ENCODE data around the gene YAE1. TPM values are rescaled to one million over a fixed set of nuclear protein-coding genes. Genes with fewer than 3 reads are reported as not detected.
"Not testable (repeated sequence)": the region's sequence is repeated elsewhere in the genome, so short reads cannot be mapped to it uniquely, and the experiment has no call there.

The YAE1 gene
- total RNA-seq, 2 donors from 2014 or later = 11.9 to 19.9 TPM

GRCh38 chr7:39536951-39537350 is 29.3 kb upstream of the YAE1 start:
- Histone ChIP-seq H3K9me3 (no peaks in the 10 kb centered on the region), H3K4me1 (ENCODE audit: control insufficient read depth in 1 of 2, low read depth in 2 of 2) (no peaks in the 10 kb centered on the region), H3K27me3 (replicated peaks; ENCODE audit: insufficient read depth) (no peaks in the 10 kb centered on the region), H3K27ac (no peak overlapping the region), H3K4me3 (no peak overlapping the region), H3K36me3 (no peaks in the 10 kb centered on the region)
- DNase-seq (ENCODE audit: low spot score) (no peak), ATAC-seq (ENCODE audit: insufficient number of reproducible peaks, low FRiP score, low read depth) (no peak)
- TF ChIP-seq CTCF (IDR thresholded peaks at IDR 0.05) = no peak

GRCh38 chr7:39539816-39540215 is 26.4 kb upstream of the YAE1 start:
- TF ChIP-seq CTCF (IDR thresholded peaks at IDR 0.05) = no peak
- Histone ChIP-seq H3K9me3 (no peaks in the 10 kb centered on the region), H3K27ac (no peak overlapping the region), H3K36me3 (no peaks in the 10 kb centered on the region), H3K27me3 (replicated peaks; ENCODE audit: insufficient read depth) (no peaks in the 10 kb centered on the region), H3K4me3 (no peak overlapping the region), H3K4me1 (ENCODE audit: control insufficient read depth in 1 of 2, low read depth in 2 of 2) (no peaks in the 10 kb centered on the region)
- ATAC-seq (ENCODE audit: insufficient number of reproducible peaks, low FRiP score, low read depth) = no peak
- DNase-seq (ENCODE audit: low spot score) = no peak

GRCh38 chr7:39540320-39540719 is 25.9 kb upstream of the YAE1 start:
- Histone ChIP-seq H3K9me3 (no peaks in the 10 kb centered on the region), H3K36me3 (no peaks in the 10 kb centered on the region), H3K27ac (no peak overlapping the region), H3K27me3 (replicated peaks; ENCODE audit: insufficient read depth) (no peaks in the 10 kb centered on the region), H3K4me1 (ENCODE audit: control insufficient read depth in 1 of 2, low read depth in 2 of 2) (no peaks in the 10 kb centered on the region), H3K4me3 (no peak overlapping the region)
- no peak for DNase-seq (ENCODE audit: low spot score)
- no peak for ATAC-seq (ENCODE audit: insufficient number of reproducible peaks, low FRiP score, low read depth)
- TF ChIP-seq CTCF (IDR thresholded peaks at IDR 0.05) = no peak

GRCh38 chr7:39541511-39541910 is 24.7 kb upstream of the YAE1 start:
- Histone ChIP-seq H3K4me3 (no peak overlapping the region), H3K36me3 (no peaks in the 10 kb centered on the region), H3K27me3 (replicated peaks; ENCODE audit: insufficient read depth) (no peaks in the 10 kb centered on the region), H3K4me1 (ENCODE audit: control insufficient read depth in 1 of 2, low read depth in 2 of 2) (no peaks in the 10 kb centered on the region), H3K9me3 (no peaks in the 10 kb centered on the region), H3K27ac (no peak overlapping the region)
- no peak for TF ChIP-seq CTCF (IDR thresholded peaks at IDR 0.05)
- ATAC-seq (ENCODE audit: insufficient number of reproducible peaks, low FRiP score, low read depth) (no peak), DNase-seq (ENCODE audit: low spot score) (no peak)

- H3K27ac ChIP-seq; H3K4me3 ChIP-seq; H3K9me3 ChIP-seq; H3K4me1 ChIP-seq (ENCODE audit: control insufficient read depth in 1 of 2, low read depth in 2 of 2); ATAC-seq (ENCODE audit: insufficient number of reproducible peaks, low FRiP score, low read depth); H3K27me3 ChIP-seq (replicated peaks; ENCODE audit: insufficient read depth); H3K36me3 ChIP-seq; DNase-seq (ENCODE audit: low spot score): not testable (repeated sequence)
Measured at GRCh38 chr7:39544774-39545173, 21.4 kb upstream of the YAE1 start.

GRCh38 chr7:39547336-39547735 is 18.9 kb upstream of the YAE1 start:
- TF ChIP-seq CTCF (IDR thresholded peaks at IDR 0.05) = no peak
- H3K4me3 ChIP-seq = no peak overlapping the region
- DNase-seq (ENCODE audit: low spot score) (no peak), ATAC-seq (ENCODE audit: insufficient number of reproducible peaks, low FRiP score, low read depth) (no peak)
- H3K36me3 ChIP-seq = no peaks in the 10 kb centered on the region
- no peaks in the 10 kb centered on the region for H3K27me3 ChIP-seq (replicated peaks; ENCODE audit: insufficient read depth)
- H3K9me3 ChIP-seq = peaks cover 6% of the 10 kb centered on the region
- no peak overlapping the region for H3K27ac ChIP-seq
- H3K4me1 ChIP-seq (ENCODE audit: control insufficient read depth in 1 of 2, low read depth in 2 of 2) = no peaks in the 10 kb centered on the region

Data from thoracic aorta (tissue), 2 donors.